HEK293 (cell line): ENCODE data around the gene SYNGR1.
"Not testable (repeated sequence)": the region's sequence is repeated elsewhere in the genome, so short reads cannot be mapped to it uniquely, and the experiment has no call there.

Experiments used
- SP3 ChIP-seq: fragments of 450-650 bp; formaldehyde crosslinking; IDR thresholded peaks from 2 replicates; pipeline ENCODE4 v1.5.1; 2016; ENCODE audit warnings: missing biosample characterization, missing genetic modification characterization
- TF ChIP-seq, protein P1 (sequence below): fragments of 450-650 bp; formaldehyde crosslinking; IDR thresholded peaks from 2 replicates; pipeline ENCODE4 v1.5.1; 2016; ENCODE audit warnings: missing biosample characterization, missing genetic modification characterization
- TF ChIP-seq, protein P2 (sequence below): fragments of 450-650 bp; formaldehyde crosslinking; IDR thresholded peaks from 2 replicates; pipeline ENCODE4 v1.5.1; 2016; ENCODE audit warnings: missing biosample characterization, missing genetic modification characterization

DNA sequence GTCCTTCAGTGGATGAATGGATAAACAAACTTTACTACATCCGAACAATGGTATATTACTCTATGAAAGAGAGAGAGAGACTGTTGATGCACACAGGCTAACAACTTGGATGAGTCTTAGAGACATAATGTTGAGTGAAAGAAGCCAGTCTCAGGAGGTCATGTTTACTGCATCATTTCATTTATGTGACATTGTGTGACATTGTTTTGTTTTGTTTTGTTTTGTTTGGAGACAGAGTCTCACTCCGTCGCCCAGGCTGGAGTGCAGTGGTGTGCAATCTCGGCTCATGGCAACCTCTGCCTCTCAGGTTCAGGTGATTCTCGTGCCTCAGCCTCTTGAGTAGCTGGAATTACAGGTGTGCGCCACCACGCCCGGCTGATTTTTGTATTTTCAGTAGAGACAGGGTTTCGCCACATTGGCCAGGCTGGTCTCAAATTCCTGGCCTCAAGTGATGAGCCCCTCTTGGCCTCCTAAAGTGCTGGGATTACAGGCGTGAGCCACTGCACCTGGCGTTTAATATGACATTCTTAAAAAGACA is 62.1 kb downstream of the SYNGR1 start:
- TF ChIP-seq, protein P1, sequence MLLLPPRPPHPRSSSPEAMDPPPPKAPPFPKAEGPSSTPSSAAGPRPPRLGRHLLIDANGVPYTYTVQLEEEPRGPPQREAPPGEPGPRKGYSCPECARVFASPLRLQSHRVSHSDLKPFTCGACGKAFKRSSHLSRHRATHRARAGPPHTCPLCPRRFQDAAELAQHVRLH (tag by site-specific recombination): not testable (repeated sequence)
- TF ChIP-seq, protein P2, sequence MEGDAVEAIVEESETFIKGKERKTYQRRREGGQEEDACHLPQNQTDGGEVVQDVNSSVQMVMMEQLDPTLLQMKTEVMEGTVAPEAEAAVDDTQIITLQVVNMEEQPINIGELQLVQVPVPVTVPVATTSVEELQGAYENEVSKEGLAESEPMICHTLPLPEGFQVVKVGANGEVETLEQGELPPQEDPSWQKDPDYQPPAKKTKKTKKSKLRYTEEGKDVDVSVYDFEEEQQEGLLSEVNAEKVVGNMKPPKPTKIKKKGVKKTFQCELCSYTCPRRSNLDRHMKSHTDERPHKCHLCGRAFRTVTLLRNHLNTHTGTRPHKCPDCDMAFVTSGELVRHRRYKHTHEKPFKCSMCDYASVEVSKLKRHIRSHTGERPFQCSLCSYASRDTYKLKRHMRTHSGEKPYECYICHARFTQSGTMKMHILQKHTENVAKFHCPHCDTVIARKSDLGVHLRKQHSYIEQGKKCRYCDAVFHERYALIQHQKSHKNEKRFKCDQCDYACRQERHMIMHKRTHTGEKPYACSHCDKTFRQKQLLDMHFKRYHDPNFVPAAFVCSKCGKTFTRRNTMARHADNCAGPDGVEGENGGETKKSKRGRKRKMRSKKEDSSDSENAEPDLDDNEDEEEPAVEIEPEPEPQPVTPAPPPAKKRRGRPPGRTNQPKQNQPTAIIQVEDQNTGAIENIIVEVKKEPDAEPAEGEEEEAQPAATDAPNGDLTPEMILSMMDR (tag by site-specific recombination): not testable (repeated sequence)
- TF ChIP-seq SP3 (tag by site-specific recombination): not testable (repeated sequence)
